HG02943 (cell line): Measurements from ENCODE around the gene C3.
"Not testable (repeated sequence)": the region's sequence is repeated elsewhere in the genome, so short reads cannot be mapped to it uniquely, and the experiment has no call there.

Source experiments
- ATAC-seq: cut with Tn5 transposase; IDR thresholded peaks from one replicate; pipeline ENCODE4 v1.9.1; 2021; ENCODE audit warnings: mild to moderate bottlenecking, low read depth, moderate library complexity; ENCODE audit not compliant: unreplicated experiment

Gene C3

GRCh38 chr19:6672693-6673290 is 47.7 kb downstream of the C3 start:
- ATAC-seq: no peak

GRCh38 chr19:6671960-6672359 is 48.5 kb downstream of the C3 start:
- ATAC-seq: no peak

GRCh38 chr19:6668691-6669090 is 51.8 kb downstream of the C3 start:
- ATAC-seq: no peak

- no peak for ATAC-seq
Measured at GRCh38 chr19:6667114-6667627, 53.3 kb downstream of the C3 start.

- no peak for ATAC-seq
Measured at GRCh38 chr19:6664916-6665315, 55.5 kb downstream of the C3 start.

- no peak for ATAC-seq
Measured at GRCh38 chr19:6663236-6664201, 56.9 kb downstream of the C3 start.

- ATAC-seq: no peak
Measured at GRCh38 chr19:6662702-6663101, 57.7 kb downstream of the C3 start.

GRCh38 chr19:6661509-6662244 is 58.8 kb downstream of the C3 start:
- not testable (repeated sequence) for ATAC-seq

- no peak for ATAC-seq
Measured at GRCh38 chr19:6660930-6661329, 59.5 kb downstream of the C3 start.

GRCh38 chr19:6656390-6656789 is 64.1 kb downstream of the C3 start:
- not testable (repeated sequence) for ATAC-seq

- no peak for ATAC-seq
Measured at GRCh38 chr19:6654347-6655310, 65.8 kb downstream of the C3 start.

GRCh38 chr19:6652805-6653094 is 67.7 kb downstream of the C3 start:
- ATAC-seq: no peak

- no peak for ATAC-seq
Measured at GRCh38 chr19:6651965-6652804, 68.3 kb downstream of the C3 start.

GRCh38 chr19:6649185-6649584 is 71.3 kb downstream of the C3 start:
- no peak for ATAC-seq

- no peak for ATAC-seq
Measured at GRCh38 chr19:6648141-6648715, 72.2 kb downstream of the C3 start.

- ATAC-seq: no peak
Measured at GRCh38 chr19:6644796-6645195, 75.7 kb downstream of the C3 start.

- not testable (repeated sequence) for ATAC-seq
Measured at GRCh38 chr19:6640333-6640732, 80.1 kb downstream of the C3 start.

GRCh38 chr19:6639439-6639838 is 81.0 kb downstream of the C3 start:
- no peak for ATAC-seq

- not testable (repeated sequence) for ATAC-seq
Measured at GRCh38 chr19:6633456-6633813, 87.0 kb downstream of the C3 start.
